Naive thymus-derived CD8-positive, alpha-beta T cell (primary cell): ENCODE measurements around the gene MRM2. TPM values are rescaled to one million over a fixed set of nuclear protein-coding genes. Genes with fewer than 3 reads are reported as not detected.

ENCODE experiments used
- ATAC-seq, 2 donors: fragments of 150-1000 bp; cut with Tn5 transposase in 1 of 2; sonication (Bioruptor Pico), chemical (Tn5 transposase) in 1 of 2; 1 replicate in 1 of 2; 2 replicates in 1 of 2; pipeline ENCODE4 v1.10.0; 2021; ENCODE audit warnings: mild to moderate bottlenecking in 2 of 2, moderate library complexity in 2 of 2
- POLR2A ChIA-PET: fragments of 350-600 bp; sonication (Branson Sonifier 250); formaldehyde crosslinking; loops from one replicate; lab custom pipeline; 2021; ENCODE audit warnings: antibody characterized with exemption; lab: Charles Lee
- DNase-seq, 10 donors: peaks; one replicate each; pipeline versions ENCODE4 v3.0.0 to v3.0.0-alpha.2; 2020 to 2022
- H3K27ac Mint-ChIP-seq, 10 donors: one replicate each; pipeline ENCODE4 v1.8.0; 2020 to 2022; ENCODE audit warnings: mild to moderate bottlenecking in 10 of 10, mixed read lengths in 10 of 10, moderate library complexity in 4 of 10, inconsistent platforms in 1 of 10
- H3K27me3 Mint-ChIP-seq, 5 donors: one replicate each; pipeline ENCODE4 v1.8.0; 2021 to 2022; ENCODE audit warnings: mixed read lengths in 5 of 5
- H3K36me3 Mint-ChIP-seq, 3 donors: one replicate each; pipeline ENCODE4 v1.8.0; 2020 to 2022; ENCODE audit warnings: mixed read lengths in 3 of 3, mild to moderate bottlenecking in 2 of 3, inconsistent platforms in 1 of 3
- H3K4me1 Mint-ChIP-seq, 4 donors: one replicate each; pipeline ENCODE4 v1.8.0; 2021 to 2022; ENCODE audit warnings: mixed read lengths in 4 of 4
- H3K4me3 Mint-ChIP-seq, 10 donors: one replicate each; pipeline ENCODE4 v1.8.0; 2020 to 2022; ENCODE audit warnings: mild to moderate bottlenecking in 10 of 10, mixed read lengths in 10 of 10, moderate library complexity in 6 of 10, inconsistent platforms in 1 of 10
- H3K9me3 Mint-ChIP-seq, 9 donors: one replicate each; pipeline ENCODE4 v1.8.0; 2020 to 2022; ENCODE audit warnings: mixed read lengths in 9 of 9, mild to moderate bottlenecking in 3 of 9, inconsistent platforms in 1 of 9, moderate library complexity in 1 of 9
- polyA plus RNA-seq, 3 donors: library from polyadenylated mRNA; unstranded; fragments of 300-500 nt; fragmentation: Illumina TruSeq; gene quantifications; one replicate each; pipeline ENCODE4 v1.2.3, GENCODE V29; 2021
- total RNA-seq, 8 experiments: library from RNA in 2 of 8; stranded (reverse) in 2 of 8; gene quantifications; one replicate each; pipeline ENCODE4 v1.2.3 and lab custom pipeline; 2021 to 2026

Gene MRM2
- total RNA-seq (10 to 100 TPM; 16.3 to 18.2 TPM), polyA plus RNA-seq (10 to 100 TPM; 31.8 to 53.0 (median 42.5) TPM), total RNA-seq (lab: John Stamatoyannopoulos, UW) (0 to 0.58 (median 0.15) reads per million in 6 experiments)

DNA sequence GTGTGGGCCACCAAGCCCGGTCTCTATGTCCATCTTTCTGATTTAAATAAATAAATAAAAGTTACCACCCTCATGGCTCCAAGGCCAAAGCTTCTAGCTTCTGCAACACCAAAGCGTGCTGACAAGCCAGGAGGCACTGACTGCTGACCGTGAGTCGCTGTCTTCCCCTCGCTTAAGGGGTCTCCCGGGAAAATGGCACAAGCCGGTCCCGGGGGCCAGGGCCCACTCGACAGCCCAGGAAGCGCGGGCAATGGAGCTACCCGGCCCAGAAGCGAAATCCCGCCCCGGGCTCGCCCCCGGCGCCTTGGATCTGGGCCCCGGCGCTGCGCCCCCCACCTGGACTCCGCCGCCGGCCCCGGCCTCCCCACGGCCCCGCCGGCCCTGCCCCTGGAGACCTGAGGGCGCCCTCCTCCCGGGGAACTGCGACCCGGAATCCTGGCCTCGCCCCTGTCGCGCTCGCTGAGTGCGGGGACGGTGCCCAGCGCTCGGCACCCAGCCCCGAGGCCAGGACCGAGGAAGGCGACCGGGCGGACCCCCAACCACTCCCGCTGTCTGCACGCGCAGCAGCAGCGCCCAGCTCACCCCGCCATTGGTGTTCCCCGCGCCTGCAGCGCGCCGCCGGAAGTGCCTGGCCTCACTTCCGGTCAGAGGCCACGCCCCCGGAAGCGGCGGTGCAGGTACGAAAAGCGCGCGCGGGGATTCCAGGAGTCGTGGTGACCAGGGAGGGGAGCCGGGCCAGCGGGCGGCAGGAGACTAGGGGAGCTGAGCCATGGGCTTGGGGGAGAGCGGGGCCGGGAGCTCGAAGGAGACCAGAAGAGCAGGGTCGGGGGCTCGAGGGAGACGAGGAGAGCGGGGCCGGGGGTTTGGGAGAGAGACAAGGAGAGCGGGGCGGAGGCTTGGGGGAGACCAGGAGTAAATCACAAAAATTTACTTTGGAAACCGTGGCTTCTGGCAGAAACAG lies at the start of gene MRM2, which contains the start of gene NUDT1:
MRM2 (minus strand) TSS at position 626 of the 961 bp plus-strand sequence; CDS start at position 590, 36 bp downstream.
NUDT1 (plus strand) TSS at position 647 of the 961 bp plus-strand sequence. CDS start 2,349 bp downstream, outside the sequence.
- peak; percentile 69 to 87 for ATAC-seq
- POLR2A ChIA-PET, result interaction anchor here (0.6 to 1.9 kb wide), 8 partner anchors 9 to 269 kb away, joined by 3 to 5 read pairs (median 4); partner anchors contain the start of gene MAD1L1
- H3K36me3 Mint-ChIP-seq, result peaks cover 0 to 27% (median 0%) of the 10 kb centered on the region in 3 donors
- H3K9me3 Mint-ChIP-seq, result no peaks in the 10 kb centered on the region
- H3K4me3 Mint-ChIP-seq, result peak within 1 kb of the TSS; percentile 86 to 97 (median 90)
- peak; percentile 19 to 73 (median 58) for DNase-seq
- H3K4me1 Mint-ChIP-seq, result peaks cover 10 to 63% (median 29%) of the 10 kb centered on the region in 4 donors
- no peaks in the 10 kb centered on the region for H3K27me3 Mint-ChIP-seq
- peak within 1 kb of the TSS; percentile 84 to 97 (median 92) for H3K27ac Mint-ChIP-seq

DNA sequence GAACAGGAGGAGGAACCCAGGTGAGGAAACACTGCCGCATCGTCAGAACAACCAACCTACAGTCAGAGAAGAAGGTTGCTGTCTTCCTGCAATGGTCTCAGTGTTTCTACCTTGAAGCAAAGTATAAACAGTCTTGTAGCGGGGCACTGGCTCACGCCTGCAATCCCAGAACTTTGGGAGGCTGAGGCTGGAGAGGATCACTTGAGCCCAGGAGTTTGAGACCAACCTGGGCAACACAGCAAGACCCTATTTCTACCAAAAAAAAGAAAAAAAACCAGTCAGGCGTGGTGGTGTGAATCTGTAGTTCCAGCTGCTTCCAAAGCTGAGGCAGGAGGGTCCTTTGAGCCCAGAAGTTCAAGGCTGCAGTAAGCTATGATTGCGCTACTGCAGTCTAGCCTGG lies 48.9 kb upstream of the MRM2 start:
- POLR2A ChIA-PET, result no interaction called here

DNA sequence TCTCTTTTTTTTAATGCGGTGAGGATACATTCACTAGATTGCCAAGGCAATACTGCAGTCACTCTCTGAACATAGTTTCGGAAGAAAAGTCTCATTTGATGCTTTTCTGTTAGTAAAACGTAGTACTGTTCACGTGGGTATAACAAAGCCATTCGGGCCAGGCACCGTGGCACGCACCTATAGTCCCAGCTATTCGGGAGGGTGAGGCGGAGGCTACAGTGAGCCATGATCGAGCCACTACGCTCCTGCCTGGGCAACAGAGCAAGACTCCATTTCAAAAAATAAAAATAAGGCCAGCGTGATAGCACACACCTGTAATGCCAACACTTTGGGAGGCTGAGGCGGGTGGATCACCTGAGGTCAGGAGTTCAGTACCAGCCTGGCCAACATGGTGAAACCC lies 47.6 kb upstream of the MRM2 start:
- Mint-ChIP-seq H3K27ac (no peak overlapping the region), H3K27me3 (no peaks in the 10 kb centered on the region), H3K36me3 (no peaks in the 10 kb centered on the region), H3K9me3 (no peaks in the 10 kb centered on the region), H3K4me3 (no peak overlapping the region), H3K4me1 (peaks cover 0 to 6% (median 0%) of the 10 kb centered on the region in 4 donors)
- POLR2A ChIA-PET, result no interaction called here
- DNase-seq, result no peak
- ATAC-seq, result no peak

More for the DNA sequence above, 48.9 kb upstream of the MRM2 start:
- no peak for DNase-seq
- Mint-ChIP-seq H3K9me3 (no peaks in the 10 kb centered on the region), H3K36me3 (no peaks in the 10 kb centered on the region), H3K27me3 (no peaks in the 10 kb centered on the region), H3K4me3 (no peak overlapping the region), H3K27ac (no peak overlapping the region), H3K4me1 (peaks cover 0 to 8% (median 0%) of the 10 kb centered on the region in 4 donors)
- no peak for ATAC-seq

DNA sequence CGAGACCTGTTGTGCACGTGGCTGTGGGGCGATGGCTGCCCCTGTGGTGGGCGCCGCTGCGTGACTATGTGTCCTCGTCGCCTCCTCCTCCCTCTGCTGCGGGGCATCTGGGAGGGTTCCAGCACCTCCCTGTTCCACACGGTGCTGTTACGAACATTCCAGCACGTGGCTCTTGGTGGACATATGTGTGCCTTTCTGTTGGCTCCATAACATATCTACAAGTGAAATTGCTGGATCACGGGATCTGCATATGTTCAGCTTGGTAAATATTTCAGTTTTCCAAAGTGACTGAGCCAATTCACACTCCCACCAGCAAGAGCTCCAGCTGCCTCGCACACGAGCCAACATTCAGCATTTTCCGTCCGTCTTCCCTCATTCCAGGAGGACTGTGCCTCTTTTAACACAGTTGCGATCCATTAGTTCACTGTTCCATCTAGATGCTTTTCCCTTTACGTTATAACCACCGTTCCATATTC lies 47.1 kb upstream of the MRM2 start:
- POLR2A ChIA-PET, result no interaction called here
- ATAC-seq (no peak), DNase-seq (no peak)
- H3K9me3 Mint-ChIP-seq, result no peaks in the 10 kb centered on the region
- no peak overlapping the region for H3K4me3 Mint-ChIP-seq
- H3K36me3 Mint-ChIP-seq, result no peaks in the 10 kb centered on the region
- H3K27me3 Mint-ChIP-seq, result no peaks in the 10 kb centered on the region
- H3K27ac Mint-ChIP-seq, result peak overlapping the region in 1 of 10 donors; percentile 1
- peaks cover 0 to 6% (median 0%) of the 10 kb centered on the region in 4 donors for H3K4me1 Mint-ChIP-seq

DNA sequence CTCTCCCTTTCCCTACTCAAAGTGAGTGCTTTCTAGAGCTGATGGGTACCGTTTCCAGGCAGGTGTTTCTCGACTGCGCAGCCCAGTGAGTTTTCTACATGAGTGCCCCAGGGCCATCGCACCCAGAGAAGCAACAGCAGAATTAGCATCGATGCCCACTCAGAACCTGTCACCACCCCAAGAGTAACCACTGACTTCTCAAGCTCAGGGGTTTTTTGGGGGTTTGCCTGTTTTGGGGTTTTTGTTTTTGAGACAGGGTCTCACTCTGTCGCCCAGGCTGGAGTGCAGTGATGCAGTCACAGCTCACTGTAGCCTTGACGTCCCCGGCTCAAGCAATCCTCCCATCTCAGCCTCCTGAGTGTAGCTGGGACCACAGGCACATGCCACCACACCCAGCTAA lies 46.5 kb upstream of the MRM2 start:
- ATAC-seq (no peak), DNase-seq (no peak)
- H3K4me3 Mint-ChIP-seq, result no peak overlapping the region
- POLR2A ChIA-PET, result no interaction called here
- H3K36me3 Mint-ChIP-seq, result no peaks in the 10 kb centered on the region
- peaks cover 0 to 6% (median 0%) of the 10 kb centered on the region in 4 donors for H3K4me1 Mint-ChIP-seq
- no peaks in the 10 kb centered on the region for H3K27me3 Mint-ChIP-seq
- H3K27ac Mint-ChIP-seq, result no peak overlapping the region
- no peaks in the 10 kb centered on the region for H3K9me3 Mint-ChIP-seq

DNA sequence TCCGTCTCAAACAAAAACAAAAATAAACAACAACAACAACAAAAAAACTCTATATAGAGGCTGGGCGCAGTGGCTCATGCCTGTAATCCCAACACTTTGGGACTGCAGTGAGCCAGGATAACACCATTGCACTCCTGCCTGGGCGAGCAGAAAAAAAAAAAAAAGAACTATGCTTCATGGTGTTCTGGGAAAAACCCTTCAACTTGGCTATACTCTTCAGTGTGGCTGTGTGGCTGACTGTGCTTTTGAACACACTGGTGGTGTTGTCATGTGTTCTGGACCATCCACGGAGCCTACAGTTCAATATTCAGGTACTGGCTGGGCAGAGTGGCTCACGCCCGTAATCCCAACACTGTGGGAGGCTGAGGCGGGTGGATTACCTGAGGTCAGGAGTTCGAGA lies 45.7 kb upstream of the MRM2 start:
- H3K27me3 Mint-ChIP-seq, result no peaks in the 10 kb centered on the region
- no peaks in the 10 kb centered on the region for H3K36me3 Mint-ChIP-seq
- no peak overlapping the region for H3K4me3 Mint-ChIP-seq
- H3K27ac Mint-ChIP-seq, result no peak overlapping the region
- ATAC-seq (no peak), DNase-seq (no peak)
- H3K9me3 Mint-ChIP-seq, result no peaks in the 10 kb centered on the region
- H3K4me1 Mint-ChIP-seq, result peaks cover 0 to 6% (median 0%) of the 10 kb centered on the region in 4 donors
- POLR2A ChIA-PET, result no interaction called here

DNA sequence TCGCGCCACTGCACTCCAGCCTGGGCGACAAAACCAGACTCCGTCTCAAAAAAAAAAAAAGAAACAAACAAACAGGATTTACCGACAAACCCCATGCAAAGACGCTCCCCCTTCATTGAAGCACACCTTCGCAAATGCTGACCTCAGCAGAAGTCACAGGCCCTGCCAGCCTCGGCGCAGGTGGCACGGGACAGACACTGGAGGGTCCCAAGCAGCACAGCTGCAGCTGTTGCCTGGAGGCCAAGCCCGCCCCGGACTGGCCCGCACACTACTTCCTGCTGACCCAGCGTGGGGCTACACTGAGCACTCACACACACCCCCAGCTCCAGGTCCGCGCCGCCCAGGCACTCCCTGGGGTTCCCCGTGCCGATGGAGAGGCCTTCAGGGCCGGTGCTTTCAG lies 41.1 kb upstream of the MRM2 start:
- no peak overlapping the region for H3K27ac Mint-ChIP-seq
- ATAC-seq (no peak), DNase-seq (no peak)
- peaks cover 0 to 9% (median 3%) of the 10 kb centered on the region in 4 donors for H3K4me1 Mint-ChIP-seq
- POLR2A ChIA-PET, result no interaction called here
- H3K4me3 Mint-ChIP-seq, result no peak overlapping the region
- H3K27me3 Mint-ChIP-seq, result no peaks in the 10 kb centered on the region
- H3K9me3 Mint-ChIP-seq, result no peaks in the 10 kb centered on the region
- no peaks in the 10 kb centered on the region for H3K36me3 Mint-ChIP-seq

DNA sequence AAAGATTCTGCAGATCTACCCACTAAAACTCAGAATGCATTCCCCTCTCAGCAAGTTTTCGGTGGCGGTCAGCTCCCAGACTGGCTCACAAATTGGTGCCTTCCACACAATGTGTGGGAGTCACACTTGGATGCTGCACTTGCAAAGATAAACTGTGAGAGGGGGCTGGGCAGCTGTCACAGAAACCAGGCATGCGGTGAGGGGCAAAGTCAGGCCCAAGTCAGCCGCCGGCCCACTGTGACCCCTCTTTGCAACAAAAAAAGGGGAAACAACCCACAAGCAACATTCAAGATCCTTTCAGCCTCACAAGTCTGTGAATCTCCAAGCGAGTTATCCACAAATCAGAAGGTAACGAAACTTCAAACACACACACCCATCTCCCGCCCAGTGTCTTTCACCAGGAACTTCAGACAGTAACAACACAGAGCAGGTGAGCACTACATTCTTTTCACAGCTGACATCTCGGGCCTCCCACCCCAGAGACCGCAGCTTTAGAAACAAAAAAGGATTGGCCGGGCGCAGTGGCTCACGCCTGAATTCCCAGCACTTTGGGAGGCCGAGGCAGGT lies 40.3 kb upstream of the MRM2 start:
- Mint-ChIP-seq H3K4me3 (no peak overlapping the region), H3K27ac (peak overlapping the region in 1 of 10 donors; percentile 61), H3K27me3 (no peaks in the 10 kb centered on the region), H3K36me3 (peaks cover 0 to under 1% (median 0%) of the 10 kb centered on the region in 3 donors), H3K9me3 (no peaks in the 10 kb centered on the region), H3K4me1 (peaks cover 0 to 9% (median 3%) of the 10 kb centered on the region in 4 donors)
- DNase-seq (no peak), ATAC-seq (no peak)
- POLR2A ChIA-PET, result interaction anchor here (0.5 kb wide), 1 partner anchor 76 kb away, joined by 6 read pairs; no protein-coding TSS in a partner anchor

DNA sequence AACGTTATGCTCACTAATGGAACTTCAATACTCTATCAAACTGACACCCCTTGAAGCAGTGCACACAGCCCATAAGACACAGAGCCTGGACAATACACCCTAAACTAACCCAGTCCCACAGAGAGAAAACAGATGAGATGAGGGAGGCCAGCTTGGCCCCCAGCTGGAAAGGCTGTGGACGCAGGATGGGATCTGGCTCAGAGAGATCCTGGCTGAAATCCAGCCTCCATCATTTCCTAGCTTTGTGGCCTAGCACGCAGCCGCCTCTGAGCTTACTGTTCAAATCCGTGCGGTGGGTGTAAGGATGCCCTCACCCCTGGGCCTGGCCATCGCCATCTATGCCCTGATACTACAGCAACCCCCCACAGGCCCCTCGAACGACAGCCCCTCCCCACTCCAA lies 39.5 kb upstream of the MRM2 start:
- Mint-ChIP-seq H3K4me1 (peaks cover 0 to 9% (median 3%) of the 10 kb centered on the region in 4 donors), H3K27ac (peak overlapping the region in 2 of 10 donors; percentile 7 to 65), H3K27me3 (no peaks in the 10 kb centered on the region), H3K9me3 (no peaks in the 10 kb centered on the region), H3K4me3 (no peak overlapping the region), H3K36me3 (peaks cover 0 to 4% (median 2%) of the 10 kb centered on the region in 3 donors)
- ATAC-seq (no peak), DNase-seq (no peak)
- POLR2A ChIA-PET, result interaction anchor here (0.5 kb wide), 1 partner anchor 75 kb away, joined by 6 read pairs; no protein-coding TSS in a partner anchor

DNA sequence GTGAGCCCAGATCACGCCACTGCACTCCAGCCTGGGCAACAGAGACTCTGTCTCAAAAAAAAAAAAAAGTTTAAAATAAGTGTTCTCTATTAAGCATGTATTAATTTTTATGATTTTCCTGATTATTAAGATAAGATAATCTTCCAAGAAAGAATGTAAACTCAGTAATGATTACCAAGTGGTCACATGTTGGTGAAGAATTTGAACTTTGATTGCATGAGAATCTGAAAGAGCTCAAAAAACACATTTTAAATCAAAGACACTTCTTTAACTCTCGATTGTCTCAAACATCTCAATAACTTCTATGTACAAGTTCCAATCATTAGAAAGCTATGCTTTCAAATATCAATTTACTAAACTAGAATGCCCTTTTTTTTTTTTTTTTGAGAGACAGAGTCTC lies 38.4 kb upstream of the MRM2 start:
- Mint-ChIP-seq H3K9me3 (no peaks in the 10 kb centered on the region), H3K36me3 (peaks cover 0 to 4% (median 2%) of the 10 kb centered on the region in 3 donors), H3K27ac (no peak overlapping the region), H3K27me3 (no peaks in the 10 kb centered on the region), H3K4me1 (peaks cover 0 to 9% (median 3%) of the 10 kb centered on the region in 4 donors), H3K4me3 (no peak overlapping the region)
- DNase-seq (no peak), ATAC-seq (no peak)
- POLR2A ChIA-PET, result interaction anchor here (0.7 kb wide), 2 partner anchors 77 to 439 kb away, joined by 3 to 4 read pairs; no protein-coding TSS in a partner anchor

DNA sequence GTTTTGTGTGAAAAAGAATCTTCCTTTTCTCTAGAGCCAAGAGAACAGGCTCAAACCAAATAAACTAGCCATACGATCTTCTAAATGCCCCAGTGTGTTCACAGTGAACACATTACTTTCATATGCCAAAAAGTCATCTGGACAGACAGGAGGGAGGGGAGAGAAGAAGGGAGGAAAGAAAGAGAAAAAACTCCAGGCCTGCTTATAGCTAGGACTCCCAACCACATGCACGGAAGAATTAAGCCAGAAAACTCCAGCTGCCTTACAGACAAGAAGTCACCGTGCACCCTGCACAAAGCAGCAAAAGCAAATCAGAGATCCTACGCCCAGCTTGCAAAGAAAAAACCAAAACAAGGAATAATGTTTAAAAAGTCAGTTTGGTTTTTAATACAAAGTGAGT lies 37.9 kb upstream of the MRM2 start:
- no peak for ATAC-seq
- H3K4me1 Mint-ChIP-seq, result peaks cover 0 to 9% (median 3%) of the 10 kb centered on the region in 4 donors
- H3K27ac Mint-ChIP-seq, result peak overlapping the region in 3 of 10 donors; percentile 24 to 44 (median 43)
- POLR2A ChIA-PET, result interaction anchor here (0.7 kb wide), 1 partner anchor 439 kb away, joined by 4 read pairs; no protein-coding TSS in a partner anchor
- H3K36me3 Mint-ChIP-seq, result peaks cover 0 to 4% (median 2%) of the 10 kb centered on the region in 3 donors
- H3K27me3 Mint-ChIP-seq, result no peaks in the 10 kb centered on the region
- H3K9me3 Mint-ChIP-seq, result no peaks in the 10 kb centered on the region
- no peak overlapping the region for H3K4me3 Mint-ChIP-seq
- no peak for DNase-seq

DNA sequence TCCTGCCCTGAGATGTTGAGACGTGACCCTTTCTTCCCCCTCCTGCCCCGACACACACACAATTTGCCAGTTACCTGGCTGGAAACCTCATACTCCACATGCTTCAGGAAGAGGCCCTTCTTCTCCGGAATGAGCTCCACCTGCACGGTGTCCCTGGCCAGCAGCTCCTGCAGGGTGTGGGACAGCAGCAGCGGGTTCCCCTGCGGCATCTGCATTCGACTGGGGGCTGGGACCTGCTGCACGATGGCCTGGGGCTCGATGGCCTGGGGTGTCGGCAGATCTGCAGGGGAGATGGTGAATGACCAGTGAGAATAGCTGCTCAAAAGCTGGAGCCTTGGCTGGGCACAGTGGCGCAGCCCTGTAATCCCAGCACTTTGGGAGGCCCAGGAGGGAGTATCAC lies 36.0 kb upstream of the MRM2 start:
- Mint-ChIP-seq H3K27ac (no peak overlapping the region), H3K4me1 (peaks cover 0 to 9% (median 3%) of the 10 kb centered on the region in 4 donors), H3K27me3 (no peaks in the 10 kb centered on the region), H3K9me3 (no peaks in the 10 kb centered on the region), H3K36me3 (peaks cover 0 to 7% (median 4%) of the 10 kb centered on the region in 3 donors), H3K4me3 (no peak overlapping the region)
- ATAC-seq (no peak), DNase-seq (no peak)
- POLR2A ChIA-PET, result no interaction called here
